Gastroesophageal sphincter (tissue), 3 donors: ENCODE results near the gene CAPNS1.

ENCODE experiments used
- EP300 ChIP-seq: sonication (generic); formaldehyde crosslinking; IDR thresholded peaks from one replicate; pipeline ENCODE4 v1.6.1; 2017; ENCODE audit warnings: antibody characterized with exemption, mild to moderate bottlenecking
- POLR2A ChIP-seq, 2 donors: fragments of 450-650 bp; IDR thresholded peaks; one replicate each; pipeline ENCODE4 v1.6.1; 2017; ENCODE audit warnings: antibody characterized with exemption in 2 of 2, mild to moderate bottlenecking in 2 of 2, moderate library complexity in 1 of 2
- POLR2AphosphoS5 ChIP-seq: sonication (generic); formaldehyde crosslinking; IDR thresholded peaks from one replicate; pipeline ENCODE4 v1.6.1; 2017; ENCODE audit warnings: antibody characterized with exemption
- TF ChIP-seq, protein P1 (sequence below), 4 experiments: fragments of 200-600 bp in 2 of 4; fragments of 450-650 bp in 2 of 4; sonication (generic) in 1 of 4; IDR thresholded peaks; one replicate each; pipeline ENCODE4 v1.5.1; 2017 to 2019; ENCODE audit warnings: antibody characterized with exemption in 4 of 4, mild to moderate bottlenecking in 2 of 4, moderate library complexity in 2 of 4

GRCh38 chr19:36196249-36196648 is 56.4 kb downstream of the CAPNS1 start:
- TF ChIP-seq, protein P1, sequence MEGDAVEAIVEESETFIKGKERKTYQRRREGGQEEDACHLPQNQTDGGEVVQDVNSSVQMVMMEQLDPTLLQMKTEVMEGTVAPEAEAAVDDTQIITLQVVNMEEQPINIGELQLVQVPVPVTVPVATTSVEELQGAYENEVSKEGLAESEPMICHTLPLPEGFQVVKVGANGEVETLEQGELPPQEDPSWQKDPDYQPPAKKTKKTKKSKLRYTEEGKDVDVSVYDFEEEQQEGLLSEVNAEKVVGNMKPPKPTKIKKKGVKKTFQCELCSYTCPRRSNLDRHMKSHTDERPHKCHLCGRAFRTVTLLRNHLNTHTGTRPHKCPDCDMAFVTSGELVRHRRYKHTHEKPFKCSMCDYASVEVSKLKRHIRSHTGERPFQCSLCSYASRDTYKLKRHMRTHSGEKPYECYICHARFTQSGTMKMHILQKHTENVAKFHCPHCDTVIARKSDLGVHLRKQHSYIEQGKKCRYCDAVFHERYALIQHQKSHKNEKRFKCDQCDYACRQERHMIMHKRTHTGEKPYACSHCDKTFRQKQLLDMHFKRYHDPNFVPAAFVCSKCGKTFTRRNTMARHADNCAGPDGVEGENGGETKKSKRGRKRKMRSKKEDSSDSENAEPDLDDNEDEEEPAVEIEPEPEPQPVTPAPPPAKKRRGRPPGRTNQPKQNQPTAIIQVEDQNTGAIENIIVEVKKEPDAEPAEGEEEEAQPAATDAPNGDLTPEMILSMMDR (IDR thresholded peaks at IDR 0.05), result no peak
- no peak for TF ChIP-seq POLR2AphosphoS5
- no peak for TF ChIP-seq POLR2A (IDR thresholded peaks at IDR 0.05)
- TF ChIP-seq EP300, result no peak
